GM18909 (cell line): ENCODE data around the gene AFM.

Experiments
- ATAC-seq: cut with Tn5 transposase; IDR thresholded peaks from one replicate; pipeline ENCODE4 v1.9.1; 2021; ENCODE audit warnings: mild to moderate bottlenecking; ENCODE audit not compliant: unreplicated experiment, poor library complexity

Gene AFM

GRCh38 chr4:73481358-73481757, at the start of gene AFM:
Gene AFM (plus strand): TSS chr4:73481745. CDS start chr4:73481776, 31 bp downstream.
- ATAC-seq, result no peak

DNA sequence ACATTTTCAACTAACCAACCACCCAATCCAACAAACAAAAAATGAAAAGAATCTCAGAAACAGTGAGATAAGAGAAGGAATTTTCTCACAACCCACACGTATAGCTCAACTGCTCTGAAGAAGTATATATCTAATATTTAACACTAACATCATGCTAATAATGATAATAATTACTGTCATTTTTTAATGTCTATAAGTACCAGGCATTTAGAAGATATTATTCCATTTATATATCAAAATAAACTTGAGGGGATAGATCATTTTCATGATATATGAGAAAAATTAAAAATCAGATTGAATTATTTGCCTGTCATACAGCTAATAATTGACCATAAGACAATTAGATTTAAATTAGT, 49.8 kb upstream of the AFM start:
- no peak for ATAC-seq

DNA sequence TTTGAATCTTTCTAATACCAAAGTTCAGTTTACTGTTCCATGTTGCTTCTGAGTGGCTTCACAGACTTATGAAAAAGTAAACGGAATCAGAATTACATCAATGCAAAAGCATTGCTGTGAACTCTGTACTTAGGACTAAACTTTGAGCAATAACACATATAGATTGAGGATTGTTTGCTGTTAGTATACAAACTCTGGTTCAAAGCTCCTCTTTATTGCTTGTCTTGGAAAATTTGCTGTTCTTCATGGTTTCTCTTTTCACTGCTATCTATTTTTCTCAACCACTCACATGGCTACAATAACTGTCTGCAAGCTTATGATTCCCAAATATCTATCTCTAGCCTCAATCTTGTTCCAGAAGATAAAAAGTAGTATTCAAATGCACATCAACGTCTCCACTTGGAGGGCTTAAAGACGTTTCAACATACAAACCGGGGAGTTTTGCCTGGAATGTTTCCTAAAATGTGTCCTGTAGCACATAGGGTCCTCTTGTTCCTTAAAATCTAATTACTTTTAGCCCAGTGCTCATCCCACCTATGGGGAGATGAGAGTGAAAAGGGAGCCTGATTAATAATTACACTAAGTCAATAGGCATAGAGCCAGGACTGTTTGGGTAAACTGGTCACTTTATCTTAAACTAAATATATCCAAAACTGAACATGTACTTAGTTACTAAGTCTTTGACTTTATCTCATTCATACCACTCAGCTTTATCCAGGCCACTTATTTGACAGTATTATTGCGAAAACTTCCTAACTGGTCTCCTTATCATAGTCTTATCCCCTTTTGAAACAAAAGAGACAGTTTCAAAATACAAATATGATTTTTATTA, 49.2 kb upstream of the AFM start:
- ATAC-seq, result no peak

GRCh38 chr4:73433140-73433539, 48.4 kb upstream of the AFM start:
- ATAC-seq, result no peak

DNA sequence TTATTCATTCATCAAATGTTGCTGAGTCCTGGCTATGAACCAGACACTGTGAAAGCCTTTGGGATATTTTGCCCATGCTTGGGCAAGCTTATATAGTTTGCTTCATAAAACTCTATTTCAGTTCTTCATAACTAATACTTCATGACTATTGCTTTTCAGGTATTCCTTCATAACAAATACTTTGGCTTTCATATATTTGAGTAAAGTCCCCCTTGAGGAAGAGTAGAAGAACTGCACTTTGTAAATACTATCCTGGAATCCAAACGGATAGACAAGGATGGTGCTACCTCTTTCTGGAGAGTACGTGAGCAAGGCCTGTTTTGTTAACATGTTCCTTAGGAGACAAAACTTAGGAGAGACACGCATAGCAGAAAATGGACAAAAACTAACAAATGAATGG, 47.2 kb upstream of the AFM start:
- ATAC-seq, result peak; percentile 70

DNA sequence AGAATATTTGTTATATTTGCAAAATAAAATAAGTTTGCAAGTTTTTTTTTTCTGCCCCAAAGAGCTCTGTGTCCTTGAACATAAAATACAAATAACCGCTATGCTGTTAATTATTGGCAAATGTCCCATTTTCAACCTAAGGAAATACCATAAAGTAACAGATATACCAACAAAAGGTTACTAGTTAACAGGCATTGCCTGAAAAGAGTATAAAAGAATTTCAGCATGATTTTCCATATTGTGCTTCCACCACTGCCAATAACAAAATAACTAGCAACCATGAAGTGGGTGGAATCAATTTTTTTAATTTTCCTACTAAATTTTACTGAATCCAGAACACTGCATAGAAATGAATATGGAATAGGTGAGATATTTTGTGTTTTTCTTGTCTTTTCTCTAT, 45.6 kb upstream of the AFM start, which contains the start of gene AFP:
AFP (plus strand) TSS at position 238 of the 400 bp plus-strand sequence; CDS start at position 280, 42 bp downstream.
- no peak for ATAC-seq

DNA sequence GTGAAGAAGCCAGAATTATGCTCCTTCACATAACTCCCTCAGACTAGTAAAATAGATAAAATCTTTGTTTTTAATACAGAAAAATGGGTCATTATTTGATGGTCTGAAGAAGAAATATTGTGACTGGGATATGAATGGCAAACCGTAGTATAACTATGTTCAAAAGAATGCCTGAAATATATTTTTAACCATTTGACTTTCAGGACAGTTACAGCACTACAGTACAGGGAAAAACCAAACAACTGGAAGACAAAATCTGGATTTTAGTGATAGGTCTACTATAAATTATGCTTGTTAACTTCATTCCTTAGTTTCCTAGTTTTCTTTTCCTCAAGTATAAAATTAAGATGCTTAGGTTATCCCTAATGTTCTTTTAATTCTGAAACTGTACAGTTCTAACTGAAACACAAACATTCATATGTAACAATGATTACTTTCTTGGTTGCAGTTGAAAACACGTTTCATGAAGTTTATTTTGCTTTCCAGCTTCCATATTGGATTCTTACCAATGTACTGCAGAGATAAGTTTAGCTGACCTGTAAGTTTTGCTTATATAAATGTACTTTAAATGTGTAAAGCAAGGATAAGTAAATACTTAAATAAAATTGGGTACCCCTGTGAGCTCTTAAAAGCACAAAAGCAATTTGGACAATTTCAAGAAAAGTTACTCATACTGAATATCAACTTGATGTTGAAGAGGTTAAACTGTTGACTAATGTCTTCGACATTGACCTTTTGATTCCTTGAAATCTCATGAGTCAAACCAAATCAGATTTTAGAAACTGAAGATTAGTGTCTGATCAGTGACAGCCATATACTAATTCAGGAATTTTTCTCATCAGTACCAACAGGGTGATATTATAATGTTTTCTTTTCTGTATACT, 44.6 kb upstream of the AFM start:
- no peak for ATAC-seq

DNA sequence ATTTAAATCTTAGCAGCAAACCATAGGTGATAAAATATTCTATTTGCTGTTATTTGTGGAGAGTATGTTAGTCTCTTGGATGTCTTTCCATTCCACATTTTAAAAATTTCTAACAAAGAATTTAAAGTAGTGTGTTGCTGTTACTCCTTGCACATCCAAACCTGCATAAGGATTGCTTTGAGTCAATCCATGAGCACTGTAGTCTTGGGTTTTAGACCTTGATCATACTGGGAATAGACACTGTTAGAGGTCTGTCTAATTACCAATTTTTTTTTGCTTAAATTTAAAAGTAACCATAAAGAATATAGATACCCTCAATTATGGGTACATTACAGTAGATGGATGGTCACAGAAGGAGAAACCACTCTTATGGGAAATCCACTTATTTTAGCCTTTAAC, 44.0 kb upstream of the AFM start:
- no peak for ATAC-seq

- no peak for ATAC-seq
These were observed 43.5 kb upstream of the AFM start for GRCh38 chr4:73438048-73438447.

GRCh38 chr4:73438582-73439215, 42.8 kb upstream of the AFM start:
- no peak for ATAC-seq

DNA sequence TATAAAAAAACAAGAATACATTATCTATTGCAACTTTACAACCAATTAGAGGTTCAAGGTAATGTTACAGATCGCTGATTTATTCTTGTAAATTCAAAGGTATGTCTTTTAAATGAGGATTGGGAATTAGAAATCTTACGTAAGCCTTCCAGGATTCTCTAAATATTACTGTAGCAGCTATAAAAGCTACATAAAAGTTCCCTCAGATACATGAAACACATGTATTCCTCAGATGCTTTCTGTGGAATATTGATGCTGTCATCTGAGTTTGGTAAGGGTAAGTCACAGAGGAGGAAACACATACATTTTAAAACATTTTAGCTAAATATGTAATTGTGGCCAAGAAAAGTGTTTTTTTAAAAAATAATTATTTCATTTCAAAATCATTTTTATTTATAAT, 42.1 kb upstream of the AFM start:
- ATAC-seq, result no peak

GRCh38 chr4:73439991-73440390, 41.6 kb upstream of the AFM start:
- ATAC-seq, result no peak

DNA sequence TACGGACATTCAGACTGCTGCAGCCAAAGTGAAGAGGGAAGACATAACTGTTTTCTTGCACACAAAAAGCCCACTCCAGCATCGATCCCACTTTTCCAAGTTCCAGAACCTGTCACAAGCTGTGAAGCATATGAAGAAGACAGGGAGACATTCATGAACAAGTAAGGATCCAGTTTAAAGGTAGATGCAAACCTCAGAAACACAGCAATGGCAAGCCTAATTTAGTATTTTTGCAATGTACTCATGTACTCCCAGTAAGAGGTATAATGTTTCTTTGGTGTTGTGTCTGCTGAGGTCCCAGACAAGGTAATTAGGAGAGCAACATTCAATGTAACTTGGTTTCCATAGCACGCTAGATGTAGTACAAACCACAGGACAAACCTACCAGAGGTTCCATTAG, 40.9 kb upstream of the AFM start:
- ATAC-seq, result no peak

GRCh38 chr4:73442275-73442674, 39.3 kb upstream of the AFM start:
- no peak for ATAC-seq

GRCh38 chr4:73443224-73443623, 38.3 kb upstream of the AFM start:
- no peak for ATAC-seq

GRCh38 chr4:73445383-73446335, 35.9 kb upstream of the AFM start:
- ATAC-seq, result no peak

GRCh38 chr4:73446336-73446938, 35.1 kb upstream of the AFM start:
- ATAC-seq, result peak; percentile 99

DNA sequence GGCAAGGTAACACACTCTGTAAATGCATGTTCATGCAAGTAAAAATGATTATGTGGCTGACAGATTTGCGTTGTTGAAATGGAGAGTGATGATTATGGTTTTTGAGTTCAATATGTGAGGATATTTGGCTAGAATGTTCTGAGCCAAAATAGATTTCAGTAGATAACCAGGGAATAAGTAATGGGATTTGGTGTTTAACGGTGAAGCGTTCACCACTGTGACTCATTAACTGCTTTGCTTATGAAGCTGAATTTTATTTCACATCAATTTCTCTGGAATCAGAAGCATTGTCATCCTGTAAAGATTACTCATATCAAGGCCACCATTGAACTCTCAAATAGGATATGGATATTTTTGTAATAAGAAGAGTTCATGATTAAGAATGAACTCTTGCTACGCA, 33.9 kb upstream of the AFM start:
- no peak for ATAC-seq

GRCh38 chr4:73448448-73449203, 32.9 kb upstream of the AFM start:
- ATAC-seq, result no peak
